OCI-LY1 (cell line): ENCODE data around the gene SGO1.

Experiments used
- CTCF ChIP-seq: fragments of 200-600 bp; sonication (generic), shearing (Covaris generic); IDR thresholded peaks from 2 replicates; pipeline ENCODE4 v1.5.1; 2017; ENCODE audit warnings: mild to moderate bottlenecking, antibody characterized with exemption, low read length, moderate library complexity, mixed read lengths
- EZH2 ChIP-seq: fragments of 200-600 bp; sonication (generic), shearing (Covaris generic); IDR thresholded peaks from 2 replicates; pipeline ENCODE4 v1.8.0; 2017; ENCODE audit warnings: borderline replicate concordance, mixed run types, mild to moderate bottlenecking, antibody characterized with exemption, low read length, moderate library complexity, mixed read lengths

GRCh38 chr3:20123131-20123652, 62.8 kb downstream of the SGO1 start:
- TF ChIP-seq CTCF (no peak), EZH2 (no peak)
